HUDEP-2 (cell line): ENCODE data around the gene GNA15.
"Not testable (repeated sequence)": the region's sequence is repeated elsewhere in the genome, so short reads cannot be mapped to it uniquely, and the experiment has no call there.

ENCODE experiments used
- DNase-seq, 76 experiments: peaks; one replicate each; lab custom pipeline; 2025; ENCODE audit not compliant: unreplicated experiment in 76 of 76; lab: John Stamatoyannopoulos, UW

Gene GNA15

DNA sequence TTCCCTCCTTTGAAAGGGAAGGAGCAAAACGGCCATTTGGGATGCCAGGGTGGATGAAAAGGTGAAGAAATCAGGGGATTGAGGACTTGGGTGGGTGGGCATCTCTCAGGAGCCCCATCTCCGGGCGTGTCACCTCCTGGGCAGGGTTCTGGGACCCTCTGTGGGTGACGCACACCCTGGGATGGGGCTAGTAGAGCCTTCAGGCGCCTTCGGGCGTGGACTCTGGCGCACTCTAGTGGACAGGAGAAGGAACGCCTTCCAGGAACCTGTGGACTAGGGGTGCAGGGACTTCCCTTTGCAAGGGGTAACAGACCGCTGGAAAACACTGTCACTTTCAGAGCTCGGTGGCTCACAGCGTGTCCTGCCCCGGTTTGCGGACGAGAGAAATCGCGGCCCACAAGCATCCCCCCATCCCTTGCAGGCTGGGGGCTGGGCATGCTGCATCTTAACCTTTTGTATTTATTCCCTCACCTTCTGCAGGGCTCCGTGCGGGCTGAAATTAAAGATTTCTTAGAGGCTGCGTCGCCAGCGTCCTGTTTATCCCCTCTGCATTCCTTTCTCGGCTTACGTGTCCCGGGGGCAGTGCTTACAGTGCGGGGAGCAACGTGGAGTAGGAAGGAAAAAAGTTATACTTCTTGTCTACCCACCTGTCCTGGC lies 27.5 kb downstream of the GNA15 start:
- DNase-seq: peak in 55 of 76 experiments; percentile 12 to 73 (median 46)

DNA sequence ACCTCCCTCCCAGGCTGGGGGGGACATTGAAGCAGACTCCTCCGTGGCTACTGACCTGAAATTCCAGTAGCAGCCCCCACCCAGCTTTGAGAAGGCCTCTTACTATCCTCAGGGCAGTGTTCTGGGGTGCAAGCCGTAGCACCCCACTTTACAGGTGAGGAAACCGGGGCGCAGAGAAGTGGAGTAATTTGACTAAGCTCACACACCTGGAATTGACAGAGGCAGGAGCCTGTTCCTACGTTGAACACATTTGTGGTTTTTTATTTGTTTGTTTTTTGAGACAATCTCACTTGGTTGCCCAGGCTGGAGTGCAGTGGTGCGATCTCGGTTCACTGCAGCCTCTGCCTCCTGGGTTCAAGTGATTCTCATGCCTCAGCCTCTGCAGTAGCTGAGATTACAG lies 28.1 kb downstream of the GNA15 start:
- DNase-seq: no peak

DNA sequence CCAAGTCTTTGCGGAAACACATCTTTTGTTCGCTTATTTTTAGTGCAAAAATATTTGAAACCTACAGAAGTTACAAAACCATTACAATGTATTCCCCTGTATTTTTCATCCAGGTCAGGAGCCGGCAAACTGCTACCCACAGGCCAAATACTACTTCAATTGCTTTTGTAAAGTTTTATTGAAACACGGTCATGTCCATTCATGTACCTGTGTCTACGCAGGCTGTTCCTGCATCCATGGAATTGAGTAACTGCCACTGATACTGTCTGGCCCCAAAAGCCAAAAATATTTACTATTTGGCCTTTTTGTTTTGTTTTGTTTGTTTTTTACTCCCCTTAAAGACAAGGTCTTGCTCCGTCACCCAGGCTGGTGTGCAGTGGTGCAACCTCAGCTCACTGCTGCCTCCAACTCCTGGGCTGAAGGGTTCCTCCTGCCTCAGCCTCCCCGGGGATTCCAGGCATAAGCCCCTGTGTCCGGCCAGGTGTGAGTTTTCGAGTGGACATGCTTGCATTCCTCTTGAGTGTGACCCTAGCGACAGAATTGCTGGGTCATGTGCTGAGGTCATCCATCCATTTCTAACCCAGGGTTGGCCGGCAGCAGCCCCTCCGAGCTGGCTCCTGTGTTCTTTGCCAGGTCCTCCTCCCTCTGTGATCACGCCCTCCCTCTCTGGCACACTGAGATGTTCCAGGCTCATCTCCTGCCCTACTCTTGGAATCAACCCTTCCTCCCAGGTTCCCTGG lies 31.9 kb downstream of the GNA15 start:
- DNase-seq: no peak

DNA sequence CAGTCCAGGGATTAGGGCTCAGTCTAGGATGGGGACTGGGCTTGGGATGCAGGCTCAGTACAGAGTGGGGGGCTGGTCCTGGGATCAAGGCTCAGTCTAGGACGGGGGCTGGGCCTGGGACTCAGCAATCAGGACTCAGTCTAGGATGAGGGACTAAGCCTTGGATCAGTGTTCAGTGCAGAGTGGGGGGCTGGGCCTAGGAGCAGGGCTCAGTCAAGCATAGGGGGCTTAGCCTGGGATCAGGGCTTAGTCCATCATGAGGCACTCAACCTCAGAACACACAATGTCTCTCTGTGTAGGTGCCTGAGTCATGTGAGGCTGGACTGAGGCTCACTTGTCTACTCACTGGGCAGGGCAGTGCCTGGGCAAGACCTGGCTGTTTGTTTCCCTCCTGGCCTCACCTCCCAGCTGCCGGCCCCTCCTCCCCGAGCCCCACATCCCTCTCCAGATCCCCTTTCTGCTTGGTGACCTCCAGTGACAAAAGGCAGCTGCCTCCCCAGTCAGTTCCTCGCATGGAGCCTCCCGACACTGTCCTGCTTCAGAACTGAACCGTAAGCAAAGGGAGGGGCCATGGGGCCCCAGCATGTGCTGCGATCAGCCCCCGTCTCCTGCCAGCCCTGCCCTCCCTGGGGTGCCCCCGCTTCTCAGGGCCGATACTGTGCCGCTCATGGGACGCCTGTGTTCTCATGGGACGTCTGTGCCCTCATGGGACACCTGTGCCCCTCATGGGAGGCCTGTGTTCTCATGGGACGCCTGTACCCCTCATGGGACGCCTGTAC lies 36.2 kb downstream of the GNA15 start:
- no peak for DNase-seq

DNA sequence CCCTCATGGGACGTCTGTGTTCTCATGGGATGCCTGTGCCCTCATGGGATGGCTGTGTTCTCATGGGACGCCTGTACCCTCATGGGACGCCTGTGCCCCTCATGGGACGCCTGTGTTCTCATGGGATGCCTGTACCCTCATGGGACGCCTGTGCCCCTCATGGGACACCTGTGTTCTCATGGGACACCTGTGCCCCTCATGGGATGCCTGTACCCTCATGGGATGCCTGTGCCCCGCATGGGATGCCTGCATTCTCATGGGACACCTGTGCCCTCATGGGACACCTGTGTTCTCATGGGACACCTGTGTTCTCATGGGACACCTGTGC lies 36.8 kb downstream of the GNA15 start:
- DNase-seq: not testable (repeated sequence)

DNA sequence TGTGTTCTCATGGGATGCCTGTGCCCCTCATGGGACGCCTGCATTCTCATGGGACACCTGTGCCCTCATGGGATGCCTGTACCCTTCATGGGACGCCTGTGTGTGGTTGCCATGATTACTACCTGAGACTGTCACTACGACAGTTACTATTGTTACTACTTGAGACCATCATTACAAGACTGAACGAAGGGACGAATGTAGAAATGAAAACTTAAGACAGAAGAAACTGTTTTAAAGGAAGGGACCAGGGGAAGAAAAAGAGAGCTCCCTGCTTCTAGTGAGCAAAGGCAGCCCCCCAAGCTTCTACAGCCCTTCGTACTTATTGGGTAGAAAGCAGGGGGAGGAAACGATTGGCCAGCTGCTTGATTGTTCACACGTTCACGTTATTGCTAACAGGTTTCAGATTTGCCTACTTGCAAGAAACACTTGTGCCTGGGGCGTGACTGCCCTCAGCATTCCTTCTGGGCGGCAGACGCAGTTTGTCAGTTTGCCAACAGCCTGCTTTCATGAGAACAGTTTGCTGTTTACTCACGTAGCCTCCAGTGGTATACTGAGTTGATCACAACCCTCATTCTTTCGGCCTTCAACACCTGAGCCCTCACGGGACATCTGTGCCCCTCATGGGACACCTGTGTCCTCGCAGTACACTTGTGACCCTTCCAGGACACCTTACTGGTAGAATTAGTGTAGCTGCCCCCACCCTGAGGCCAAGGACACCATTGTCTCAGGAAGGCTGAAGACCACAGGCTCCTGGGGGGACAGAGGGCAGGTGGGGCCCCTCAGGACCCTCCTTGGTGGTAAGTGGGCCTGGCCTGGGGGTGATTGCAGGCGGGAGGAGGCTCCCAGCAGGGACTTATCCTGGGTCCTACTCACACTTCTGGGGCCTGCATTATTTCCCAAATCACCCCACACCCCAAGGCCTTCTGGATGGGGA lies 40.2 kb downstream of the GNA15 start:
- DNase-seq: peak in 72 of 76 experiments; percentile 32 to 91 (median 76)

DNA sequence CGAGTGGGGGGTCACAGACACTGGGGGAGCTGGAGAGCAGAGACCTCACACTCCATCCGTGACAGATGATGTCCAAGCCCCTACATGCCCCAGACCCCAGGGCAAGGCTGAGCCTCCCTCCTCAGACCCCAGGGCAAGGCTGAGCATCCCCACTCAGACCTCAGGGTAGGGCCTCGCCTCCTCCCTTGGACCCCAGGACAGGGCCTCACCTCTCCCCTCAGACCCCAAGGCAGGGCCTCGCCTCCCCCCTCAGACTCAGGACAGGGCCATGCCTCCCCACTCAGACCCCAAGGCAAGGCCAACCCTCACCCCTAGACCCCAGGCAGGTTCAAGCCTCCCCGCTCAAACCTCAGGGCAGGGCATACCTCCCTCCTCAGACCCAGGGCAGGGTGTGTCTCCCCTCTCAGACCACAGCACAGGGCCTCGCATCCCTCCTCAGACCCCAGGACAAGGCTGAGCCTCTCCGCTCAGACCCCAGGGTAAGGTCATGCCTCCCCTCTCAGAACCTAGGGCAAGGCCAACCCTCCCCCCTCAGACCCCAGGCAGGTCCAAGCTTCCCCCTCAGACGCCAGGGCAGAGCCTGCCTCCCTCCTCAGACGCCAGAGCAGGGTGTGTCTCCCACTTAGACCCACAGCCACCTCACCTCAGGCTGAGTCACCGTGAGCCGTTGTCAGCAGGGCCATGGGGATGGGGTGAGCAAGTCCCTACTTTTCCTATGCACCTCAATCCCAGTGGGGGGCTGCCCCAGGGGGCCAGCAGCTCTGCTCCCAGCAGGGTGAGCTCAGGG lies 41.1 kb downstream of the GNA15 start:
- peak in 71 of 76 experiments; percentile 36 to 91 (median 75) for DNase-seq

DNA sequence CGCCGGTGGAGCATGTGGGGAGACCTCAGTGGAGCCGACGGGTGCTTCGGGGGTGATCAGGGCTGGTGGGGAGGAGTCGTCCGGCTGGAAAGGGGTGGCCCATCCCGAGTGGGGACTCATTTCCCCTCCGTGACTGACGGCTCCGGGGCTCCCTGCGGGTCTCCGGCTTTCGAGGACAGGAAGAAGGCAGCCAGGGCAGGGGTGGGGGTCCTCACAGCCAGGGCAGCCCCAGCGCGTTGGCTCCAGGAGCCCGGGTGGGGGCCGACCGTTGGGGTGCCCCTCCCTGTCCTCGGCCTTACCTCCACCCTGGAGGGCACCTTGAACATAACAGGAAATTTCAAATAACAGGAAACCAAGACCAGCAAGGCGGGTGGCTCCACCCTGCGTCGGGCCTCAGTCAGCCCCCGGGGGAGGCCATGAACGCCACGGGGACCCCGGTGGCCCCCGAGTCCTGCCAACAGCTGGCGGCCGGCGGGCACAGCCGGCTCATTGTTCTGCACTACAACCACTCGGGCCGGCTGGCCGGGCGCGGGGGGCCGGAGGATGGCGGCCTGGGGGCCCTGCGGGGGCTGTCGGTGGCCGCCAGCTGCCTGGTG lies 42.6 kb downstream of the GNA15 start, which contains the start of gene S1PR4:
Gene S1PR4, plus strand, starts transcription at position 393 of the 596 bp plus-strand sequence. Its CDS starts 24 bp downstream, at position 417.
- peak in 67 of 76 experiments; percentile 37 to 95 (median 73) for DNase-seq

DNA sequence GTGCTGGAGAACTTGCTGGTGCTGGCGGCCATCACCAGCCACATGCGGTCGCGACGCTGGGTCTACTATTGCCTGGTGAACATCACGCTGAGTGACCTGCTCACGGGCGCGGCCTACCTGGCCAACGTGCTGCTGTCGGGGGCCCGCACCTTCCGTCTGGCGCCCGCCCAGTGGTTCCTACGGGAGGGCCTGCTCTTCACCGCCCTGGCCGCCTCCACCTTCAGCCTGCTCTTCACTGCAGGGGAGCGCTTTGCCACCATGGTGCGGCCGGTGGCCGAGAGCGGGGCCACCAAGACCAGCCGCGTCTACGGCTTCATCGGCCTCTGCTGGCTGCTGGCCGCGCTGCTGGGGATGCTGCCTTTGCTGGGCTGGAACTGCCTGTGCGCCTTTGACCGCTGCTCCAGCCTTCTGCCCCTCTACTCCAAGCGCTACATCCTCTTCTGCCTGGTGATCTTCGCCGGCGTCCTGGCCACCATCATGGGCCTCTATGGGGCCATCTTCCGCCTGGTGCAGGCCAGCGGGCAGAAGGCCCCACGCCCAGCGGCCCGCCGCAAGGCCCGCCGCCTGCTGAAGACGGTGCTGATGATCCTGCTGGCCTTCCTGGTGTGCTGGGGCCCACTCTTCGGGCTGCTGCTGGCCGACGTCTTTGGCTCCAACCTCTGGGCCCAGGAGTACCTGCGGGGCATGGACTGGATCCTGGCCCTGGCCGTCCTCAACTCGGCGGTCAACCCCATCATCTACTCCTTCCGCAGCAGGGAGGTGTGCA lies 43.3 kb downstream of the GNA15 start:
- peak in 45 of 76 experiments; percentile 43 to 97 (median 62) for DNase-seq

DNA sequence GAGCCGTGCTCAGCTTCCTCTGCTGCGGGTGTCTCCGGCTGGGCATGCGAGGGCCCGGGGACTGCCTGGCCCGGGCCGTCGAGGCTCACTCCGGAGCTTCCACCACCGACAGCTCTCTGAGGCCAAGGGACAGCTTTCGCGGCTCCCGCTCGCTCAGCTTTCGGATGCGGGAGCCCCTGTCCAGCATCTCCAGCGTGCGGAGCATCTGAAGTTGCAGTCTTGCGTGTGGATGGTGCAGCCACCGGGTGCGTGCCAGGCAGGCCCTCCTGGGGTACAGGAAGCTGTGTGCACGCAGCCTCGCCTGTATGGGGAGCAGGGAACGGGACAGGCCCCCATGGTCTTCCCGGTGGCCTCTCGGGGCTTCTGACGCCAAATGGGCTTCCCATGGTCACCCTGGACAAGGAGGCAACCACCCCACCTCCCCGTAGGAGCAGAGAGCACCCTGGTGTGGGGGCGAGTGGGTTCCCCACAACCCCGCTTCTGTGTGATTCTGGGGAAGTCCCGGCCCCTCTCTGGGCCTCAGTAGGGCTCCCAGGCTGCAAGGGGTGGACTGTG lies 44.0 kb downstream of the GNA15 start:
- DNase-seq: peak in 30 of 76 experiments; percentile 17 to 97 (median 49)

DNA sequence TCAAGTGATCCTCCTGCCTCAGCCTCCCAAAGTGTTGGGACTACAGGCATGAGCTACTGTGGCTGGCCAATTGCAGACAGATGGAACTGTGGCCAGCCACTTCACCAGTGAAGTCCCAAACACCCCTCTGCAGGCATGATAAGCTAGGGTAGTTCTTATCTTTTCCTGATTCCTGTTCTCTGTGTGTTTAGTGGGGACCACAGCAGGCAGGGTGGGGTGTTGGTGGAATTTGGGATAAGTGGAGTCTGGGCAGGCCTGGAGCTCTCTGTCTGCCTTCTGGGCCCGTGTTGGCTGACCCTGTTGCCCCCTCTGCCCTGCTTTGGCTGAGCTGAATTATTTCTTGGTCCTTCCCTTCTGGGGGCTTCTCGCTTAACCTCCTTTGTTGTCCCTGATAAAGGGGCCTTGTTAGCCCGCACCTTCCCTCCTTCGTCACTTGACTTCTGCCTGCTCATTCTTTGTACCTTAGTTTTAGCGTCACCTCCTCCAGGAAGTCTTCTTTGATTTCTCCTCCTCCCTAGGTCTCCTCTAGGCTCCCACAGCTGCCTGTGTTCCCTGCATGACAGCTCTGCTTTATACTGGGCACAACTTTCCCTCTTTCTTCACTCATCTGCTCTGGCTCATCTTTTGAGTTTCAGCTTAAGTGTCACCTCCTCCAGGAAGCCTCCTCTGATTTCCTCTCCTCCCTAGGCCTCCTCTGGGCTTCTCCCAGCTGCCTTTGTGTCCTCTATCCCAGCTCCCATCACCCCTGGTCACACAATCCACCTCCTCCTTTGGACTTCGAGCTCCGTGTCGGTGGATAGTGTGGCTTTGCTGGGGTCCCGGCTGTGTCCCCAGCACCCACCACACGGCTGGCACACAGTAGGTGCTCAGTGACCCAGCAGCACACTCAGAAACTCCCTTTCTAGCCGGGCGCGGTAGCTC lies 48.1 kb downstream of the GNA15 start:
- peak in 64 of 76 experiments; percentile 25 to 90 (median 51) for DNase-seq

DNA sequence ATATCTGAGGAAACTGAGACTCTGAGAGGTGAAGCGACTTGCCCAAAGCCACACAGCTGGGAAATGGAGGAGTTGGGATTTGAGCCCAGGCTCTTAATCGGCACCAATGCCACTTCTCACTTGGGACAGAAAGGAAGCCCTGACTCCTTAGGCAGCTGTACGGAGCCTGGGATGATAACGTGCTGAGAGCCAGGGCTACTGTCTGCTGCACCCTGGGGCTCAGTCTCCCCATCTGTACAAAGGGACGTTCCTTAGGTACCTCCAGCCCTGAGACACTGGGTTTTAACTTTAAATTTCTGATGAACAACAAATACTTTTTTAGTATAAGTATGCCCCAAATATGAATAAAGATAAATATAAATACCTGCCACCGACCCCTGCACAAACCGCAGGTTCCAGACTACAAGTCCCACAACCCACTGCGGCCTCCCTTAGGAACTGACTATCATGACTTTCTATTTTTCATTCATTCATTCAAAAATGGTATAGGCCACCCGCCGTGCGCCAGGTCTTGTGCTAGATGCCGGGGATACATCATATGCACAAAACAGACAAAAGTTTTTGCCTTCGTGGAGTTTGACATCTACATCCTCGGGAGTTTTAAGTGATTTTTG lies 49.1 kb downstream of the GNA15 start:
- DNase-seq: peak in 49 of 76 experiments; percentile 55 to 97 (median 75)

DNA sequence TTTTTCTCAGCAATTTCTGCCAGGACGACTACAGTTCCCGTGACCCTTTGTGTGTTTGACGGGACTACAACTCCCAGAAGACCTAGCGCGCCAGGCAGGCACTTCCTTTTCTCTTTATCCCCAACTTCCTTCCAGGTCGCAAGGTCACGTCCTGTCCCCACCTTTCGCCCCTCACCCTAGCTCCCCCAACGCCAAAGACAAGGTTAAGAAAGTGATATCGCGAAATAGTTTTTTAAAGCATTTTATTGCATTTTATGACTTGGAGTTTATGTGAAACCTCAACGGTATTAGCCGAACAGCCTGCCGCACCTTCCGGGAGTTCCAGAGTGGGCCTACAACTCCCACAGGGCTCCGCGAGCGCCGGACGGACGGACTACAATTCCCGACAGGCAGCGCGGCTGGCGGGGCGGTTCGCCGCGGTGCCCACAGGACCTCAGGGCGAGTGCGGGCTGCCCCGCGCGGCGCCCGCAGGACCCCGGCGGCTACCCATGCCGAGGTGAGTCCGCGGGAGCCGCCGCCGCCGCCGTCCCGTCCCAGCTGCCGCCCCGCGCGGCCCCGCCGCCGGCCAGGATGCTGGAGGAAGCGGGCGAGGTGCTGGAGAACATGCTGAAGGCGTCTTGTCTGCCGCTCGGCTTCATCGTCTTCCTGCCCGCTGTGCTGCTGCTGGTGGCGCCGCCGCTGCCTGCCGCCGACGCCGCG lies 49.8 kb downstream of the GNA15 start, which contains the start of gene NCLN:
Gene NCLN, plus strand, starts transcription at position 470 of the 699 bp plus-strand sequence. Its CDS starts 101 bp downstream, at position 571.
- DNase-seq: peak in 74 of 76 experiments; percentile 70 to 99 (median 94)

DNA sequence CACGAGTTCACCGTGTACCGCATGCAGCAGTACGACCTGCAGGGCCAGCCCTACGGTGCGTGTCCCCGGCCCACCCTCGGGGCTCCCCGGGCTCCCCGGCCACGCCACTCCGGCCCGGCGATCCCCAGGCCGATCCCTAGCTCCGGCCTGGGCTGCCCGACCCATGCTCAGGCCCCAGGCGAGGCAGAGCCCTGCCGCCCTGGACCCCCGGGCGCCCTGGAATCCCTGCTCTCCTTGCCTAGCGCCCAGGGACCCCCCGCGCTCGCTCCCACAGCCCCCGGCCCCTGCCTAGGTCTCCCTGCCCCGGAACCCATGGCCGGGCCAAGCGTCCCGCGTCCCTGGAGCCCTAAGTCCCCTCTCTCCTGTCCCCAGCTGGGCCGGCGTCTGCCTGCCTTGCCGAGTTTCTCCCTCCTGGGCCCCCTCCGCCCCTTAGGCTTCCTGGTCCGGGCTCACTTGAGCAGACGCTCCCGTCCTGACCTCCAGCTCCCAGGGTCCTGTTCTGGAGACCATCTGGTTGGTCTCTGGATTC lies 50.4 kb downstream of the GNA15 start:
- peak in 4 of 76 experiments; percentile 32 to 63 (median 46) for DNase-seq

DNA sequence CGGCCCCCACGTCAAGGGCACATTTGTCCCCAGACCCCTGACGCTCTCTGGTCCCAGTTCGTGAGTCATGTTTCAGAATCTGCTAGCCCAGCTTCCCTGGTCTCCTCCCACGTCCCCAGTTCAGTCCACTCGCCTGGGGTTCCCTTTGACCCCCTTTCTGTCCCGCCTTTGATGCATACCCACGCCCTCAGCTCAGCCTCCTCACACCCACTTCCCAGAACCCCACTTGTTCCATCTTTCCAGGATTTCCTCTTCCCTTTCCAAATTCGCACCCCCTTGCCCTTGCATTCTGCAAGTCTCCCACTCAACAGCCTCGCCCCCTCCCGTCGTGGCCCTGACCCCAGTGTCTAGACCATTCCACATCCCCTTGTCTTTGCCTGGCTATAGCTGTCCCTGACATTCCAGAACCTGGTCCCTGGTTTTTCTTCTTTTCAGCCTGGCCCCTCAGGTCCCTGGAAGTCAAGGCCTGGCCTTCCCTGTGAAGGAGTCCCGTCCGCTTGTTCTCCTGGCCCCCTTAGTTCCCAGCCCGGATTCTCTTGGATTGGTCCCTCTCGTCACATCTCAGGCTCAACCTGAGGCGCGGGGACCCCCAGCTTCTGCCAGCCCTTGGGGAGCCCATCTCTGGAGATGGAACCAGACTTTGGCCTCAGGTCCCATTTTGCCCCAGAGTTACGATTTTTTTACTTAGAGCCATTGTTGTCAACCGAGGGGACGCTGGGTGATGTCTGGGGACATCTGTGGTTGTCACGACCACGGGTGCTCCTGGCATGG lies 51.2 kb downstream of the GNA15 start:
- DNase-seq: peak in 2 of 76 experiments; percentile 32
